Body of pancreas (tissue), 4 donors: ENCODE measurements around the gene ACTN1.

Source experiments
- POLR2A ChIP-seq, 3 donors: fragments of 450-650 bp; IDR thresholded peaks; one replicate each; pipeline ENCODE4 v1.6.1; 2016; ENCODE audit warnings: antibody characterized with exemption in 3 of 3, mild to moderate bottlenecking in 2 of 3
- TF ChIP-seq, protein P1 (sequence below), 7 experiments: fragments of 450-650 bp in 4 of 7; fragments of 200-600 bp in 3 of 7; sonication (generic) in 3 of 7; IDR thresholded peaks; one replicate each; pipeline ENCODE4 v1.5.1; 2016 to 2019; ENCODE audit warnings: antibody characterized with exemption in 7 of 7

DNA sequence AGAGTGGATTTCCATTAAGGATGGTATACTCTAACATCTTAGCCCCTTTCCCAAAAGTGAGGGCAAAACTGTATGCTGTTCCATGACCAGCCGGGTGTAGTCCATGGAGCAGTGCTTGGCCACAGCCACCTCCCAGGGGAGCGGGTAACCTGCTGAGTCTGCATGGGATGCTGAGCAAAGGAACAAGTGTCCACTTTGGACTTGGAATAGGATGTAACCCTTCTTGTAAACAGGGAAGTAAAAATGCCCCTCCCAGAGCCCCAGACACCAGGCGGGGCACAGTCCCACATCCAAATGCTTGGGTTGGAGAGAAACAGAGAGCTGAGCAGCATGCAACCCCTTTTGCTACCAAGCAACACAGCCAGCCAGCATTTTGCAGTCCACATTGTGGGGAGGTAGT is 65.6 kb downstream of the ACTN1 start:
- TF ChIP-seq POLR2A (IDR thresholded peaks at IDR 0.05) = no peak
- TF ChIP-seq, protein P1, sequence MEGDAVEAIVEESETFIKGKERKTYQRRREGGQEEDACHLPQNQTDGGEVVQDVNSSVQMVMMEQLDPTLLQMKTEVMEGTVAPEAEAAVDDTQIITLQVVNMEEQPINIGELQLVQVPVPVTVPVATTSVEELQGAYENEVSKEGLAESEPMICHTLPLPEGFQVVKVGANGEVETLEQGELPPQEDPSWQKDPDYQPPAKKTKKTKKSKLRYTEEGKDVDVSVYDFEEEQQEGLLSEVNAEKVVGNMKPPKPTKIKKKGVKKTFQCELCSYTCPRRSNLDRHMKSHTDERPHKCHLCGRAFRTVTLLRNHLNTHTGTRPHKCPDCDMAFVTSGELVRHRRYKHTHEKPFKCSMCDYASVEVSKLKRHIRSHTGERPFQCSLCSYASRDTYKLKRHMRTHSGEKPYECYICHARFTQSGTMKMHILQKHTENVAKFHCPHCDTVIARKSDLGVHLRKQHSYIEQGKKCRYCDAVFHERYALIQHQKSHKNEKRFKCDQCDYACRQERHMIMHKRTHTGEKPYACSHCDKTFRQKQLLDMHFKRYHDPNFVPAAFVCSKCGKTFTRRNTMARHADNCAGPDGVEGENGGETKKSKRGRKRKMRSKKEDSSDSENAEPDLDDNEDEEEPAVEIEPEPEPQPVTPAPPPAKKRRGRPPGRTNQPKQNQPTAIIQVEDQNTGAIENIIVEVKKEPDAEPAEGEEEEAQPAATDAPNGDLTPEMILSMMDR (IDR thresholded peaks at IDR 0.05) = no peak
